K562 (cell line): ENCODE measurements around the gene GAPDH. TPM values are rescaled to one million over a fixed set of nuclear protein-coding genes. Genes with fewer than 3 reads are reported as not detected.

ENCODE experiments used
- ADNP ChIP-seq: fragments of 200-800 bp; sonication (Bioruptor generic); IDR thresholded peaks from 2 replicates; pipeline ENCODE4 v1.6.1; 2016; ENCODE audit warnings: missing genetic modification characterization, missing compliant biosample characterization
- ARHGAP35 ChIP-seq: fragments of 450-650 bp; IDR thresholded peaks from 2 replicates; pipeline ENCODE4 v1.6.1; 2018; ENCODE audit not compliant: partially characterized antibody
- CBFA2T3 ChIP-seq: fragments of 450-650 bp; IDR thresholded peaks from 2 replicates; pipeline ENCODE4 v1.6.1; 2017
- CCAR2 ChIP-seq: fragments of 200-400 bp; formaldehyde crosslinking; IDR thresholded peaks from 2 replicates; pipeline ENCODE4 v1.6.1; 2017; ENCODE audit warnings: mild to moderate bottlenecking, low read depth, low read length
- EGR1 ChIP-seq: fragments of 450-650 bp; conservative IDR thresholded peaks from 2 replicates; pipeline ENCODE4 v1.6.1; 2017; ENCODE audit warnings: mild to moderate bottlenecking
- GATAD2B ChIP-seq: fragments of 450-650 bp; IDR thresholded peaks from 2 replicates; pipeline ENCODE4 v1.6.1; 2017; ENCODE audit warnings: mild to moderate bottlenecking, borderline replicate concordance
- JUND ChIP-seq, 2 experiments: IDR thresholded peaks; 2 replicates in 1 of 2; 3 replicates in 1 of 2; pipeline ENCODE4 v1.6.1; 2011; ENCODE audit warnings: borderline replicate concordance in 2 of 2, low read depth in 2 of 2, low read length in 2 of 2, improper control_type of control experiment in 1 of 2, missing biosample characterization in 1 of 2, missing genetic modification characterization in 1 of 2, missing genetic modification reagents in 1 of 2
- MCM5 ChIP-seq: fragments of 450-650 bp; IDR thresholded peaks from 2 replicates; pipeline ENCODE4 v1.6.1; 2016; ENCODE audit warnings: low read depth
- MXI1 ChIP-seq: IDR thresholded peaks from 2 replicates; pipeline ENCODE4 v1.6.1; 2011; ENCODE audit warnings: low read depth, mild to moderate bottlenecking, improper control_type of control experiment, low read length
- MYNN ChIP-seq, 2 experiments: sonication (generic); formaldehyde crosslinking in 1 of 2; IDR thresholded peaks; 2 replicates each; pipeline versions ENCODE4 v1.5.0 to v1.6.1; 2016 to 2020; ENCODE audit warnings: antibody characterized with exemption in 1 of 2, missing genetic modification reagents in 1 of 2
- NR2C2 ChIP-seq, 2 experiments: fragments of 200-800 bp in 1 of 2; sonication (Bioruptor generic) in 1 of 2; sonication (generic) in 1 of 2; formaldehyde crosslinking in 1 of 2; IDR thresholded peaks; 2 replicates each; pipeline versions ENCODE4 v1.6.1 to v1.8.0; 2016 to 2022; ENCODE audit warnings: mild to moderate bottlenecking in 1 of 2, missing compliant biosample characterization in 1 of 2, missing genetic modification characterization in 1 of 2, missing genetic modification reagents in 1 of 2
- PHTF2 ChIP-seq: fragments of 250-450 bp; sonication (Bioruptor Pico); IDR thresholded peaks from 2 replicates; pipeline ENCODE4 v1.5.0; 2021; ENCODE audit warnings: mild to moderate bottlenecking
- PTBP1 ChIP-seq: fragments of 200-400 bp; formaldehyde crosslinking; IDR thresholded peaks from 2 replicates; pipeline ENCODE4 v1.6.1; 2017; ENCODE audit warnings: low read depth, low read length
- RCOR1 ChIP-seq, 2 experiments: IDR thresholded peaks; 2 replicates each; pipeline ENCODE4 v1.6.1; 2012; ENCODE audit warnings: low read depth in 2 of 2, low read length in 2 of 2, borderline replicate concordance in 1 of 2, improper control_type of control experiment in 1 of 2
- TSC22D4 ChIP-seq: fragments of 450-650 bp; IDR thresholded peaks from 2 replicates; pipeline ENCODE4 v1.6.1; 2016; ENCODE audit warnings: missing genetic modification characterization, missing biosample characterization, control low read depth
- ZNF274 ChIP-seq: IDR thresholded peaks from 2 replicates; pipeline ENCODE4 v1.6.1; 2011; ENCODE audit warnings: low read depth, mild to moderate bottlenecking, low read length, moderate library complexity, borderline replicate concordance
- ZNF696 ChIP-seq: fragments of 250-450 bp; sonication (Bioruptor Pico); conservative IDR thresholded peaks from 2 replicates; pipeline ENCODE4 v1.4.0; 2020; ENCODE audit warnings: mild to moderate bottlenecking, moderate library complexity
- polyA plus RNA-seq, 8 experiments: library from polyadenylated mRNA; depleted of rRNA in 4 of 8; stranded (reverse) in 5 of 8; unstranded in 3 of 8; fragments of >200 nt; fragmentation: Nextera tagmentation in 2 of 8; fragmentation: Illumina TruSeq in 1 of 8; extraction: Ambion mirVana in 2 of 8; extraction: Trizol in 1 of 8; gene quantifications; 2 replicates each; pipeline versions ENCODE4 v1.2.1 to v1.2.3, GENCODE V29; 2011 to 2014; ENCODE audit warnings: inconsistent platforms in 1 of 8, missing spikeins in 1 of 8
- total RNA-seq, 7 experiments: library from RNA; depleted of rRNA in 6 of 7; stranded (reverse); fragments of >200 nt in 6 of 7; fragmentation: Illumina TruSeq in 2 of 7; extraction: Trizol in 2 of 7; gene quantifications; 2 replicates each; pipeline versions ENCODE4 v1.2.1 to v1.2.3, GENCODE V29; 2011 to 2021; ENCODE audit warnings: low replicate concordance in 1 of 7
- TF ChIP-seq, protein P1 (sequence below): sonication (generic); formaldehyde crosslinking; IDR thresholded peaks from 2 replicates; pipeline ENCODE4 v1.8.0; 2022; ENCODE audit warnings: mild to moderate bottlenecking, missing genetic modification reagents
- TF ChIP-seq, protein P2 (sequence below): sonication (generic); formaldehyde crosslinking; IDR thresholded peaks from 2 replicates; pipeline ENCODE4 v1.8.0; 2022; ENCODE audit warnings: mild to moderate bottlenecking, missing genetic modification reagents
- TF ChIP-seq, protein P3 (sequence below): sonication (generic); formaldehyde crosslinking; IDR thresholded peaks from 2 replicates; pipeline ENCODE4 v1.8.1; 2023; ENCODE audit warnings: mild to moderate bottlenecking, missing genetic modification reagents

GAPDH gene
- total and polyA plus RNA-seq, 9 of the 15 experiments (the other 6 are each of a cell fraction or from before 2014, with no cell fraction given): 2,206 to 6,793 (median 4,217) TPM

DNA sequence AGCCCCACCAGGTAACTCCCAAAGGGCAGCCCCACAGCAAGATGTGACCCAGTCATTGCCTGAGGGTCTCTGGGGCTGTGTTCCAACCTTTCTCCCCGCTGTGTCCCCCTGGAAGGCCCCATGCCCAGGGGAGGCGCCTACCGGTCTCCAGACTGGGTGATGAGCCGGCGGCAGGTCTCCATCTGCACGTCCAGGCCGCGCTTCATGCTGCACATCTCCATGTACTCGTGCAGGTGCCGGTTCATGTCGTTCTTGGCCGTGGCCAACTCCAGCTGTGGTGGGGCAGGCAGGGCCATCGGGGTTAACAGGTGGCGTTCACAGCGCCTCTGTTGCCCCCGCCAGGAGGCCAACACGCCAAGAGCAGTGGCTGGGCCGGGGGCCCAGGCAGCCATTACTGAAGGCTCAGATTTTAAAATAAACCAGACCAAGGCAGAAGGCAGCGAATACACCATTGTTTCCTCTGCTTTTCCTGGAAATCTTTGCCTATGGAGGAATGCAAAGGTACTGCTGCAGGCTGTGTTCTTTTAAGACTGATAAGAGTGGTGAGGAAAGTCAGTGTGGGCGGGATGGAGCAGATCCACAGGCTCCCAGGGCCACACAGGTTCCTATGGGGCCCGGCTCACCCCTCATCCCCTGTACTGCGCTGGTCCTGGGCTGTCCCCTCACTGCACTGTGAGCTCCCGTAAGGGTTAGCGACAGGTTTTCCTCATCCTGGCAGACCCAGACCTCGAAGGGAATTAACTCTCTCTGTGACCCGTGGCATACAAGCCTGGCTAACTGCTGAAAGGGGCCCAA, 7.3 kb downstream of the GAPDH start (continued):
- TF ChIP-seq, protein P1, sequence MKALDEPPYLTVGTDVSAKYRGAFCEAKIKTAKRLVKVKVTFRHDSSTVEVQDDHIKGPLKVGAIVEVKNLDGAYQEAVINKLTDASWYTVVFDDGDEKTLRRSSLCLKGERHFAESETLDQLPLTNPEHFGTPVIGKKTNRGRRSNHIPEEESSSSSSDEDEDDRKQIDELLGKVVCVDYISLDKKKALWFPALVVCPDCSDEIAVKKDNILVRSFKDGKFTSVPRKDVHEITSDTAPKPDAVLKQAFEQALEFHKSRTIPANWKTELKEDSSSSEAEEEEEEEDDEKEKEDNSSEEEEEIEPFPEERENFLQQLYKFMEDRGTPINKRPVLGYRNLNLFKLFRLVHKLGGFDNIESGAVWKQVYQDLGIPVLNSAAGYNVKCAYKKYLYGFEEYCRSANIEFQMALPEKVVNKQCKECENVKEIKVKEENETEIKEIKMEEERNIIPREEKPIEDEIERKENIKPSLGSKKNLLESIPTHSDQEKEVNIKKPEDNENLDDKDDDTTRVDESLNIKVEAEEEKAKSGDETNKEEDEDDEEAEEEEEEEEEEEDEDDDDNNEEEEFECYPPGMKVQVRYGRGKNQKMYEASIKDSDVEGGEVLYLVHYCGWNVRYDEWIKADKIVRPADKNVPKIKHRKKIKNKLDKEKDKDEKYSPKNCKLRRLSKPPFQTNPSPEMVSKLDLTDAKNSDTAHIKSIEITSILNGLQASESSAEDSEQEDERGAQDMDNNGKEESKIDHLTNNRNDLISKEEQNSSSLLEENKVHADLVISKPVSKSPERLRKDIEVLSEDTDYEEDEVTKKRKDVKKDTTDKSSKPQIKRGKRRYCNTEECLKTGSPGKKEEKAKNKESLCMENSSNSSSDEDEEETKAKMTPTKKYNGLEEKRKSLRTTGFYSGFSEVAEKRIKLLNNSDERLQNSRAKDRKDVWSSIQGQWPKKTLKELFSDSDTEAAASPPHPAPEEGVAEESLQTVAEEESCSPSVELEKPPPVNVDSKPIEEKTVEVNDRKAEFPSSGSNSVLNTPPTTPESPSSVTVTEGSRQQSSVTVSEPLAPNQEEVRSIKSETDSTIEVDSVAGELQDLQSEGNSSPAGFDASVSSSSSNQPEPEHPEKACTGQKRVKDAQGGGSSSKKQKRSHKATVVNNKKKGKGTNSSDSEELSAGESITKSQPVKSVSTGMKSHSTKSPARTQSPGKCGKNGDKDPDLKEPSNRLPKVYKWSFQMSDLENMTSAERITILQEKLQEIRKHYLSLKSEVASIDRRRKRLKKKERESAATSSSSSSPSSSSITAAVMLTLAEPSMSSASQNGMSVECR: no peak
- TF ChIP-seq ZNF696 (CRISPR knock-in tag) (no peak), EGR1 (peak; percentile 56), ADNP (no peak), CCAR2 (no peak), CBFA2T3 (0 out of 2 replicates have a peak, but pooled peaks have one; percentile 27), ARHGAP35 (no peak), GATAD2B (no peak), NR2C2 (CRISPR knock-in tag; IDR thresholded peaks at IDR 0.05) (no peak), NR2C2 (tag; IDR thresholded peaks at IDR 0.05) (no peak), RCOR1 (IDR thresholded peaks at IDR 0.05; ENCODE audit: borderline replicate concordance in 1 of 2, low read depth in 2 of 2, low read length in 2 of 2) (peak in 1 of 2 experiments; percentile 45; a peak in 1 of 4 replicates), JUND (IDR thresholded peaks at IDR 0.05; ENCODE audit: borderline replicate concordance, low read depth, low read length) (no peak), JUND (tag; IDR thresholded peaks at IDR 0.05; ENCODE audit: borderline replicate concordance, low read depth, low read length) (no peak), ZNF274 (no peak), MCM5 (no peak), PTBP1 (no peak), MYNN (IDR thresholded peaks at IDR 0.05) (no peak), MYNN (CRISPR knock-in tag; IDR thresholded peaks at IDR 0.05) (no peak), MXI1 (no peak), TSC22D4 (tag) (no peak), PHTF2 (CRISPR knock-in tag) (no peak)
- TF ChIP-seq, protein P2, sequence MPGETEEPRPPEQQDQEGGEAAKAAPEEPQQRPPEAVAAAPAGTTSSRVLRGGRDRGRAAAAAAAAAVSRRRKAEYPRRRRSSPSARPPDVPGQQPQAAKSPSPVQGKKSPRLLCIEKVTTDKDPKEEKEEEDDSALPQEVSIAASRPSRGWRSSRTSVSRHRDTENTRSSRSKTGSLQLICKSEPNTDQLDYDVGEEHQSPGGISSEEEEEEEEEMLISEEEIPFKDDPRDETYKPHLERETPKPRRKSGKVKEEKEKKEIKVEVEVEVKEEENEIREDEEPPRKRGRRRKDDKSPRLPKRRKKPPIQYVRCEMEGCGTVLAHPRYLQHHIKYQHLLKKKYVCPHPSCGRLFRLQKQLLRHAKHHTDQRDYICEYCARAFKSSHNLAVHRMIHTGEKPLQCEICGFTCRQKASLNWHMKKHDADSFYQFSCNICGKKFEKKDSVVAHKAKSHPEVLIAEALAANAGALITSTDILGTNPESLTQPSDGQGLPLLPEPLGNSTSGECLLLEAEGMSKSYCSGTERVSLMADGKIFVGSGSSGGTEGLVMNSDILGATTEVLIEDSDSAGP: no peak
- TF ChIP-seq, protein P3, sequence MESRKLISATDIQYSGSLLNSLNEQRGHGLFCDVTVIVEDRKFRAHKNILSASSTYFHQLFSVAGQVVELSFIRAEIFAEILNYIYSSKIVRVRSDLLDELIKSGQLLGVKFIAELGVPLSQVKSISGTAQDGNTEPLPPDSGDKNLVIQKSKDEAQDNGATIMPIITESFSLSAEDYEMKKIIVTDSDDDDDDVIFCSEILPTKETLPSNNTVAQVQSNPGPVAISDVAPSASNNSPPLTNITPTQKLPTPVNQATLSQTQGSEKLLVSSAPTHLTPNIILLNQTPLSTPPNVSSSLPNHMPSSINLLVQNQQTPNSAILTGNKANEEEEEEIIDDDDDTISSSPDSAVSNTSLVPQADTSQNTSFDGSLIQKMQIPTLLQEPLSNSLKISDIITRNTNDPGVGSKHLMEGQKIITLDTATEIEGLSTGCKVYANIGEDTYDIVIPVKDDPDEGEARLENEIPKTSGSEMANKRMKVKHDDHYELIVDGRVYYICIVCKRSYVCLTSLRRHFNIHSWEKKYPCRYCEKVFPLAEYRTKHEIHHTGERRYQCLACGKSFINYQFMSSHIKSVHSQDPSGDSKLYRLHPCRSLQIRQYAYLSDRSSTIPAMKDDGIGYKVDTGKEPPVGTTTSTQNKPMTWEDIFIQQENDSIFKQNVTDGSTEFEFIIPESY: peak; percentile 66
